SU-DHL-6 (cell line): ENCODE data around the gene UACA.

Experiments
- H2AFZ ChIP-seq: fragments of 200-600 bp; sonication (generic); 2 replicates; pipeline ENCODE4 v1.6.1; 2014; ENCODE audit warnings: low read depth, mild to moderate bottlenecking, moderate library complexity, mixed read lengths, antibody characterized with exemption, low read length; ENCODE audit not compliant: severe bottlenecking
- H3F3A ChIP-seq: fragments of 200-600 bp; shearing (Covaris generic); 2 replicates; pipeline ENCODE4 v1.6.0; 2016; ENCODE audit warnings: antibody characterized with exemption, mild to moderate bottlenecking; ENCODE audit not compliant: insufficient read depth
- H3K27ac ChIP-seq: fragments of 200-600 bp; sonication (generic); 2 replicates; pipeline ENCODE4 v1.5.1; 2016; ENCODE audit warnings: low read depth, mild to moderate bottlenecking, low read length, moderate library complexity, mixed read lengths
- H3K27me3 ChIP-seq: fragments of 200-600 bp; sonication (generic), shearing (Covaris generic); 2 replicates; pipeline ENCODE4 v1.6.0; 2014; ENCODE audit warnings: mild to moderate bottlenecking, low read length
- H3K36me3 ChIP-seq: fragments of 200-600 bp; sonication (generic); 2 replicates; pipeline ENCODE4 v1.6.1; 2014; ENCODE audit warnings: mild to moderate bottlenecking, low read length, mixed read lengths
- H3K4me2 ChIP-seq: fragments of 300-600, 200-600 bp; shearing (Covaris generic), sonication (generic); 2 replicates; pipeline ENCODE4 v1.6.0; 2014; ENCODE audit warnings: low read length, low read depth, mild to moderate bottlenecking; ENCODE audit not compliant: poor library complexity, severe bottlenecking
- H3K4me3 ChIP-seq: fragments of 200-600 bp; sonication (generic); 2 replicates; pipeline ENCODE4 v1.5.1; 2014; ENCODE audit warnings: antibody characterized with exemption, low read length, mild to moderate bottlenecking, mixed read lengths; ENCODE audit not compliant: insufficient read depth, poor library complexity, severe bottlenecking
- H3K79me2 ChIP-seq: fragments of 200-600 bp; sonication (generic); 2 replicates; pipeline ENCODE4 v1.6.1; 2014; ENCODE audit warnings: mild to moderate bottlenecking, low read length, moderate library complexity; ENCODE audit not compliant: insufficient read depth
- H3K9ac ChIP-seq: fragments of 200-600 bp; sonication (generic); 2 replicates; pipeline ENCODE4 v1.7.0; 2014; ENCODE audit warnings: mild to moderate bottlenecking, low read length
- H3K9me2 ChIP-seq: fragments of 200-600 bp; sonication (generic); replicated peaks from 2 replicates; pipeline ENCODE4 v1.6.1; 2014; ENCODE audit warnings: low read length; ENCODE audit not compliant: insufficient read depth
- H3K9me3 ChIP-seq: fragments of 200-600 bp; sonication (generic); 2 replicates; pipeline ENCODE4 v1.6.1; 2014; ENCODE audit warnings: low read length, mixed read lengths; ENCODE audit not compliant: insufficient read depth
- H4K20me1 ChIP-seq: fragments of 200-600 bp; sonication (generic); 2 replicates; pipeline ENCODE4 v1.6.1; 2014; ENCODE audit warnings: low read depth, mild to moderate bottlenecking, antibody characterized with exemption, low read length, moderate library complexity, mixed read lengths
- CTCF ChIP-seq: fragments of 200-600 bp; sonication (generic); IDR thresholded peaks from one replicate; pipeline ENCODE4 v1.5.1; 2017; ENCODE audit warnings: antibody characterized with exemption, mild to moderate bottlenecking, low read length, moderate library complexity; ENCODE audit not compliant: insufficient read depth, poor library complexity, severe bottlenecking
- EZH2phosphoT487 ChIP-seq: fragments of 200-600 bp; sonication (generic), shearing (Covaris generic); conservative IDR thresholded peaks from 2 replicates; pipeline ENCODE4 v1.6.1; 2018; ENCODE audit warnings: mild to moderate bottlenecking, antibody characterized with exemption, low read length, moderate library complexity, mixed read lengths

The UACA gene

GRCh38 chr15:70726753-70727152 is 36.6 kb downstream of the UACA start:
- H3F3A ChIP-seq = no peaks in the 10 kb centered on the region
- no peaks in the 10 kb centered on the region for H3K79me2 ChIP-seq
- H3K9me2 ChIP-seq = no peaks in the 10 kb centered on the region
- H3K27me3 ChIP-seq = no peaks in the 10 kb centered on the region
- H2AFZ ChIP-seq = no peak overlapping the region
- no peak overlapping the region for H3K9ac ChIP-seq
- H3K36me3 ChIP-seq = no peaks in the 10 kb centered on the region
- no peaks in the 10 kb centered on the region for H4K20me1 ChIP-seq
- H3K4me3 ChIP-seq = no peak overlapping the region
- H3K4me2 ChIP-seq = no peak overlapping the region
- TF ChIP-seq CTCF = no peak
- TF ChIP-seq EZH2phosphoT487 = no peak
- H3K27ac ChIP-seq = no peak overlapping the region
- no peaks in the 10 kb centered on the region for H3K9me3 ChIP-seq

GRCh38 chr15:70723927-70724326 is 39.4 kb downstream of the UACA start:
- Histone ChIP-seq H3K79me2 (no peaks in the 10 kb centered on the region), H3K4me2 (no peak overlapping the region), H3F3A (no peaks in the 10 kb centered on the region), H3K9me3 (no peaks in the 10 kb centered on the region), H3K9ac (no peak overlapping the region), H3K27me3 (no peaks in the 10 kb centered on the region), H4K20me1 (no peaks in the 10 kb centered on the region), H2AFZ (no peak overlapping the region), H3K4me3 (no peak overlapping the region), H3K9me2 (no peaks in the 10 kb centered on the region), H3K27ac (no peak overlapping the region), H3K36me3 (no peaks in the 10 kb centered on the region)
- no peak for TF ChIP-seq EZH2phosphoT487
- no peak for TF ChIP-seq CTCF

GRCh38 chr15:70723122-70723422 is 40.3 kb downstream of the UACA start:
- no peaks in the 10 kb centered on the region for H3K79me2 ChIP-seq
- H3K4me2 ChIP-seq = no peak overlapping the region
- no peaks in the 10 kb centered on the region for H3K9me3 ChIP-seq
- no peak overlapping the region for H3K9ac ChIP-seq
- no peaks in the 10 kb centered on the region for H3K36me3 ChIP-seq
- no peak overlapping the region for H2AFZ ChIP-seq
- H3K9me2 ChIP-seq = no peaks in the 10 kb centered on the region
- H3K4me3 ChIP-seq = no peak overlapping the region
- no peaks in the 10 kb centered on the region for H3K27me3 ChIP-seq
- H3F3A ChIP-seq = no peaks in the 10 kb centered on the region
- H3K27ac ChIP-seq = no peak overlapping the region
- no peaks in the 10 kb centered on the region for H4K20me1 ChIP-seq
- TF ChIP-seq EZH2phosphoT487 (no peak), CTCF (no peak)
